ENCODE results near the gene GAB2.
"Not testable (repeated sequence)": the region's sequence is repeated elsewhere in the genome, so short reads cannot be mapped to it uniquely, and the experiment has no call there.

Gene GAB2

GRCh38 chr11:78199015-78199652, 218.5 kb downstream of the GAB2 start:
- no peak for DNase-seq

GRCh38 chr11:78197816-78198215, 219.8 kb downstream of the GAB2 start:
- DNase-seq = no peak

GRCh38 chr11:78196661-78197091, 220.9 kb downstream of the GAB2 start:
- DNase-seq = no peak

GRCh38 chr11:78195917-78196560, 221.6 kb downstream of the GAB2 start:
- no peak for DNase-seq

GRCh38 chr11:78194490-78194889, 223.1 kb downstream of the GAB2 start:
- no peak for DNase-seq

- DNase-seq = no peak
Measured at GRCh38 chr11:78193806-78194205, 223.8 kb downstream of the GAB2 start.

GRCh38 chr11:78192911-78193351, 224.7 kb downstream of the GAB2 start:
- DNase-seq = no peak

GRCh38 chr11:78192223-78192719, 225.3 kb downstream of the GAB2 start:
- no peak for DNase-seq

GRCh38 chr11:78190871-78191538, 226.6 kb downstream of the GAB2 start:
- no peak for DNase-seq

- no peak for DNase-seq
Measured at GRCh38 chr11:78190374-78190773, 227.2 kb downstream of the GAB2 start.

GRCh38 chr11:78189851-78190250, 227.8 kb downstream of the GAB2 start:
- no peak for DNase-seq

- DNase-seq = no peak
Measured at GRCh38 chr11:78189174-78189724, 228.4 kb downstream of the GAB2 start.

- peak; percentile 98 for DNase-seq
Measured at GRCh38 chr11:78188286-78189173, 229.1 kb downstream of the GAB2 start, which contains the start of the genes KCTD21 and USP35. Gene KCTD21 (minus strand): TSS chr11:78188626. CDS start chr11:78174554, 14,072 bp downstream. Gene USP35 (plus strand): TSS chr11:78188919. CDS start chr11:78196246, 7,327 bp downstream.

GRCh38 chr11:78187366-78188285, 230.0 kb downstream of the GAB2 start:
- no peak for DNase-seq

GRCh38 chr11:78181185-78181584, 236.4 kb downstream of the GAB2 start:
- DNase-seq = no peak

- no peak for DNase-seq
Measured at GRCh38 chr11:78180751-78181150, 236.9 kb downstream of the GAB2 start.

GRCh38 chr11:78179459-78180071, 238.1 kb downstream of the GAB2 start:
- no peak for DNase-seq

- no peak for DNase-seq
Measured at GRCh38 chr11:78177216-78177615, 240.4 kb downstream of the GAB2 start.

GRCh38 chr11:78176605-78177141, 240.9 kb downstream of the GAB2 start:
- DNase-seq = no peak

- DNase-seq = not testable (repeated sequence)
Measured at GRCh38 chr11:78175862-78176261, 241.8 kb downstream of the GAB2 start.
